ENCODE results near the gene BICD1.
"Not testable (repeated sequence)": the region's sequence is repeated elsewhere in the genome, so short reads cannot be mapped to it uniquely, and the experiment has no call there.

BICD1 gene

DNA sequence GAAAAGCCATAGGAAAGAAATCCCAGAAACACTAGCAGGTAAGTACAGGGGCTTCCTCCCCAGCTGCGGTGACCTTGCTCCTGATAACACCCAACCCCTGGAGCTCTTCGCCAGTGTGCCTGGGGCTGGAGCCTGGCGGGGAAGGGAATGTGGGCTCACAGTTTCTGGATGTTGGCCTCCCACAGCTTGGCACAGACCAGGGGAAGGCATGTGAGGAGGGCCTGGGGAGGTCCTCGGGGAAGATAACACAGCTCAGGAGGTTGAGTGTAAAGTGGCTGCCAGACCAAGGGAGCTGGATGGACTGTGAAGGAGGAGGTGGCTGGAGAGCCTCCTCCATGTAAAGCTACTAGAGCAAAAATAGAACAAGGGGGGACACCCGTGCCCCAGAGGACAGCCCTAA is 120.1 kb downstream of the BICD1 start:
- Histone ChIP-seq H3K4me3 (IDR thresholded peaks at IDR 0.05; ENCODE audit: insufficient read depth, low read depth, low read length) (no peak overlapping the region), H3K79me2 (ENCODE audit: insufficient read depth, low read depth) (no peaks in the 10 kb centered on the region), H3K27ac (no peak overlapping the region), H3K4me1 (ENCODE audit: low read depth, poor library complexity, severe bottlenecking) (no peaks in the 10 kb centered on the region), H4K20me1 (ENCODE audit: insufficient read depth) (no peaks in the 10 kb centered on the region), H3K4me2 (no peak overlapping the region), H3K36me3 (ENCODE audit: insufficient read depth) (no peaks in the 10 kb centered on the region), H3K9ac (no peak overlapping the region), H3K27me3 (ENCODE audit: insufficient read depth, low read depth) (no peaks in the 10 kb centered on the region), H2AFZ (ENCODE audit: low read depth) (no peak overlapping the region)
- TF ChIP-seq, protein P1, sequence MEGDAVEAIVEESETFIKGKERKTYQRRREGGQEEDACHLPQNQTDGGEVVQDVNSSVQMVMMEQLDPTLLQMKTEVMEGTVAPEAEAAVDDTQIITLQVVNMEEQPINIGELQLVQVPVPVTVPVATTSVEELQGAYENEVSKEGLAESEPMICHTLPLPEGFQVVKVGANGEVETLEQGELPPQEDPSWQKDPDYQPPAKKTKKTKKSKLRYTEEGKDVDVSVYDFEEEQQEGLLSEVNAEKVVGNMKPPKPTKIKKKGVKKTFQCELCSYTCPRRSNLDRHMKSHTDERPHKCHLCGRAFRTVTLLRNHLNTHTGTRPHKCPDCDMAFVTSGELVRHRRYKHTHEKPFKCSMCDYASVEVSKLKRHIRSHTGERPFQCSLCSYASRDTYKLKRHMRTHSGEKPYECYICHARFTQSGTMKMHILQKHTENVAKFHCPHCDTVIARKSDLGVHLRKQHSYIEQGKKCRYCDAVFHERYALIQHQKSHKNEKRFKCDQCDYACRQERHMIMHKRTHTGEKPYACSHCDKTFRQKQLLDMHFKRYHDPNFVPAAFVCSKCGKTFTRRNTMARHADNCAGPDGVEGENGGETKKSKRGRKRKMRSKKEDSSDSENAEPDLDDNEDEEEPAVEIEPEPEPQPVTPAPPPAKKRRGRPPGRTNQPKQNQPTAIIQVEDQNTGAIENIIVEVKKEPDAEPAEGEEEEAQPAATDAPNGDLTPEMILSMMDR (conservative IDR thresholded peaks at IDR 0.05; ENCODE audit: low read depth, low read length), result no peak

DNA sequence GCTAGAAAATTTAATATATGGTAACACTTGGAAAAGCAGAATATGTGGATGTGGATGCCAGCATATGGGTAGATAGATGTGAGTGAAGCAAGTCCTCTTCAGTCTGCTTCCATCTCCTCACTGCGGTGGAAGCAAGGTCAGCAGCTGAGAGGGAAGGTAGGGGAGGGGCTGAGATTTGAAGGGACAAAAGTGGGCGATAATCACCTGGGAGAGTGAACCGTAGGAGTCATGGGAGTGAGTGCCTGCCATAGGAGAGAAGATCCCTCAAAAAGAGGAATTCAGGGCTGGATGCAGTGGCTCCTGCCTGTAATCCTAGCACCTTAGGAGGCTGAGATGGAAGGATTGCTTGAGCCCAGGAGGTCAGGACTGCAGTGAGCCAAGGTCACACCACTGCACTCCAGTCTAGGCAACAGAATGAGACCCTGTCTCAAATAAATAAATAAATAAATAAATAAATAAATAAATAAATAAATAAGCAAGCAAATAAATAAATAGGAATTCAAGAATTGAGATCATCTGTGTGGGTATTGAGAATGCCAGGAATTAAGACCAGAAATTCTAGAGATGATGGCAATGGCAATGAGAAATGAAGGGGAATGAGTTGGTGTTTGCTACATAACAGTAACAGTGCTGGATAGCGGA is 123.4 kb downstream of the BICD1 start:
- Histone ChIP-seq H3K9ac (no peak overlapping the region), H2AFZ (ENCODE audit: low read depth) (no peak overlapping the region), H3K4me1 (ENCODE audit: low read depth, poor library complexity, severe bottlenecking) (no peaks in the 10 kb centered on the region), H3K79me2 (ENCODE audit: insufficient read depth, low read depth) (no peaks in the 10 kb centered on the region), H3K27ac (no peak overlapping the region), H4K20me1 (ENCODE audit: insufficient read depth) (no peaks in the 10 kb centered on the region), H3K27me3 (ENCODE audit: insufficient read depth, low read depth) (no peaks in the 10 kb centered on the region), H3K4me2 (no peak overlapping the region), H3K36me3 (ENCODE audit: insufficient read depth) (no peaks in the 10 kb centered on the region), H3K4me3 (IDR thresholded peaks at IDR 0.05; ENCODE audit: insufficient read depth, low read depth, low read length) (no peak overlapping the region)
- TF ChIP-seq, protein P1 (conservative IDR thresholded peaks at IDR 0.05; ENCODE audit: low read depth, low read length), result no peak

DNA sequence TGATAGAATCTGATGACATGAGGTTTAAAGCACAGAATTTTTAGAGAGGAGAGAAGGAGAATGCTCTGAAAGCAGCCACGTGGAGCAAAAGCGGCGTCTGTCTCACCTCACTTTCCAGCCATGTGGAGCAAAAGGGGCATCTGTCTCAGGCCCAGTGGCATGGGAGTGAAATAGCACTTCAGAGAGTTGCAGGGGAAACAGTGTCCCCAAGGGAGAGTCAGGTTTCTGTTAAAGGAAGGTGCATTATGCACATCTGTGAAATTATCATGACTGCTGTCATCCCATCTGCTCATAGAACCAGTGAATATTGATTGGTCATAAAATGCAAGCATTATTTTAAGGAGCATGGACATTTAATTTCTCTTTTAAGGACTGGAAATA is 124.0 kb downstream of the BICD1 start:
- Histone ChIP-seq H2AFZ (ENCODE audit: low read depth) (no peak overlapping the region), H3K36me3 (ENCODE audit: insufficient read depth) (no peaks in the 10 kb centered on the region), H3K4me1 (ENCODE audit: low read depth, poor library complexity, severe bottlenecking) (no peaks in the 10 kb centered on the region), H3K9ac (no peak overlapping the region), H3K27ac (no peak overlapping the region), H3K27me3 (ENCODE audit: insufficient read depth, low read depth) (no peaks in the 10 kb centered on the region), H4K20me1 (ENCODE audit: insufficient read depth) (no peaks in the 10 kb centered on the region), H3K4me3 (IDR thresholded peaks at IDR 0.05; ENCODE audit: insufficient read depth, low read depth, low read length) (no peak overlapping the region), H3K79me2 (ENCODE audit: insufficient read depth, low read depth) (no peaks in the 10 kb centered on the region), H3K4me2 (no peak overlapping the region)
- TF ChIP-seq, protein P1 (conservative IDR thresholded peaks at IDR 0.05; ENCODE audit: low read depth, low read length), result no peak

GRCh38 chr12:32231361-32231760 is 124.7 kb downstream of the BICD1 start:
- not testable (repeated sequence) for H3K9ac ChIP-seq; H3K36me3 ChIP-seq (ENCODE audit: insufficient read depth); H3K4me3 ChIP-seq (IDR thresholded peaks at IDR 0.05; ENCODE audit: insufficient read depth, low read depth, low read length); H3K4me2 ChIP-seq; H2AFZ ChIP-seq (ENCODE audit: low read depth); H3K27me3 ChIP-seq (ENCODE audit: insufficient read depth, low read depth); H4K20me1 ChIP-seq (ENCODE audit: insufficient read depth); H3K27ac ChIP-seq; H3K4me1 ChIP-seq (ENCODE audit: low read depth, poor library complexity, severe bottlenecking); H3K79me2 ChIP-seq (ENCODE audit: insufficient read depth, low read depth)

- no peaks in the 10 kb centered on the region for H3K36me3 ChIP-seq (ENCODE audit: insufficient read depth)
- H3K4me1 ChIP-seq (ENCODE audit: low read depth, poor library complexity, severe bottlenecking), result no peaks in the 10 kb centered on the region
- no peaks in the 10 kb centered on the region for H3K27me3 ChIP-seq (ENCODE audit: insufficient read depth, low read depth)
- H3K9ac ChIP-seq, result no peak overlapping the region
- H3K27ac ChIP-seq, result no peak overlapping the region
- TF ChIP-seq, protein P1 (conservative IDR thresholded peaks at IDR 0.05; ENCODE audit: low read depth, low read length), result no peak
- H3K79me2 ChIP-seq (ENCODE audit: insufficient read depth, low read depth), result no peaks in the 10 kb centered on the region
- H3K4me2 ChIP-seq, result no peak overlapping the region
- no peaks in the 10 kb centered on the region for H4K20me1 ChIP-seq (ENCODE audit: insufficient read depth)
- H3K4me3 ChIP-seq (IDR thresholded peaks at IDR 0.05; ENCODE audit: insufficient read depth, low read depth, low read length), result no peak overlapping the region
- no peak overlapping the region for H2AFZ ChIP-seq (ENCODE audit: low read depth)
These were observed 126.9 kb downstream of the BICD1 start for GRCh38 chr12:32233568-32233967.

All from KMS-11 (cell line).